Germinal center (tissue), 1 donor: Measurements from ENCODE around the gene YARS1.

ENCODE experiments used
- DNase-seq: peaks from one replicate; pipeline ENCODE4 v3.0.0; 2012; ENCODE audit warnings: mixed read lengths, low spot score

YARS1 gene

GRCh38 chr1:32817159-32817814, at the start of gene YARS1, which contains the start of gene S100PBP:
Gene YARS1, minus strand, starts transcription at chr1:32817358. Its CDS starts 114 bp downstream, at chr1:32817244.
Gene S100PBP, plus strand, starts transcription at chr1:32817653. Its CDS starts 8,447 bp downstream, at chr1:32826100.
- DNase-seq, result peak; percentile 98

DNA sequence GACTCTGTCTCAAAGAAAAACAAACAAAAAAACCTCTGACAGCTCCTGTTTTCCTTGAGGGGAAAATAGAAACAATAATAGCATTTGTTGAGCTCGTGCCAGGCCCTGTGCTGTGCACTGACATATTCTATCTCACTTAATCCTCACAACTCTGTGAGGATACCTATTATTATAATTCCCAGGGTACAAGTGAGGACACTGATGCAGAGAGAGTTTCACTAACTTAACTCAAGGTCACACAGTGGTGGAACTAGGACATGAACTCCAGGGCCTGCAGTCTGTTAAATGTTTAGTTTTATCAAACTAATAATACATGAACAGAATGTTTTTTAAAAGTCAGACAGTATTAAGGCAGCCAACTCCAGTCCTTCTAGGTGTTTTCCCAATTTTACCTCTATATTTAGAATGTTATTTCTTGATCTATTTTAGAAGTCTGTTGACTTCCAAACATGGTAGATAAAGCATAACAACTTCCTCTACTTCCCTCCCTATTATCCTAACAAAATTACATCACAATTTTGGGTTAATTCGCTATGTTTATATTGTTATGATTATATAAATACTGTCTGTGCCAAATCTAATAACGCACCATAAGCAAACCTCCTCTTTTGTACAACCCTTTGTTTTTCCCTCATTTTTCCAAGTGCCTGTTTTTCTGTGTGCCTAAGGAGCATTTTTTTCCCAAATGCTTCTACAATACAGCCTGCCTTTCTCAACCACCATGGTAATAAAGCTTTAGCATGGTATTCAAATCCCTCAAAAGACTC, 48.7 kb upstream of the YARS1 start:
- DNase-seq, result no peak

GRCh38 chr1:32864375-32865019, 47.3 kb upstream of the YARS1 start:
- no peak for DNase-seq

DNA sequence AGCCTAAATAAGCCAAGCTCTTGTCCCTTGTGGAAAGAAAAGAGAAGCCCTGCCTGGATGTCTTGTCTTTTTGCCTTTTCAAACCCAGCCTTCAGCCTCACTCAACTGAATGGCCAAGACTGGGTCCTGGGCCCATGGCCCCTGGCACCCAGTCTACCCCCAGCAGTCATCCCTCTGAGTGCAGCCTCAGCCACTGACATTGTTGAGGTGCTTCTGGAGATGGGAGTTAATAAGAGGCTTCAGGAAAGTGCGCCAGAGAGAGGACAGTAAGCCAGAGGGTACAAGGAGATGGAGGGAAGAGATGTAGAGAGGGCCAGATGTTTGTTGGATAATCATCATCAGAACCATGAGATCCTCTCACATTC, 46.7 kb upstream of the YARS1 start:
- DNase-seq, result no peak

- DNase-seq, result no peak
Measured at GRCh38 chr1:32863218-32863880, 46.2 kb upstream of the YARS1 start.

- no peak for DNase-seq
Measured at GRCh38 chr1:32861904-32862695, 44.9 kb upstream of the YARS1 start.

- DNase-seq, result no peak
Measured at GRCh38 chr1:32860566-32860965, 43.4 kb upstream of the YARS1 start.

DNA sequence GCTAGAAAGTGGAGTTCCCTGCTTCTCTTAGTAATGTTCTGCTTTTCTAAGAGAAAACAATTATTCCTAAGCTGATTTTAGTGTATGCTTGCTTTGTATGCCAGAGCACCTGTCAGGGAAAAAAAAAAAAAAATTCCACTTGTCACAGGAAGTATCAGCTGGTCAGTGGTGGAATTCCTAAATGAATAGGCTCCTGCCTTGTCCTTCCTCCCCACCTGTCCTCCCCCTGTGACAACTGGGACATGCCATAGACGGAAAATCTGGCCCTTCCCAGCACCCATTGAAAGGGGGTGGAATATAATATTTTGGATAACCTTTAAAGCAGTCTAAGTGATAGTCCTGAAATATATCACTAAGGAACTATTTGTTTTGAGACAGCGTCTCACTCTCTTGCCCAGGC, 42.8 kb upstream of the YARS1 start:
- no peak for DNase-seq

DNA sequence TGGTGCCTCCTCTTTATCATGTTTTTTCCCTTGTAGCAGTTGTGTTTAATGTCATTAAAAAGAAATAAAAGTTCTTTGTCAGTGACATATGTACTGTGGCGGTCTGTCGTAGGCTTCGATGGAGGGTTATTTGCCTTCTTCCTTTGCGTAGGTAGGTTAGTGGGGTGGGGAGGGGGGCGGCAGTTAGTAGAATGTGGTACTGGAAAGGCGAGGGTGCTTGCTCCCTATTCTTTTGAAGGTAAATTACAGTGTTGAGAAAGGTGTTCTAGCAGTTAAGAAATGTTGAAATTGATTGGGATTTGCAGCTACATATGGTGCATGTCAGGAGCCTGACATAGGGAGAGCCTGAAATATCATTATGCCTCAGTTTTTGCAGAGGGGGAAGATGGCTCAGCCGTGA, 41.6 kb upstream of the YARS1 start:
- no peak for DNase-seq

- DNase-seq, result no peak
Measured at GRCh38 chr1:32858136-32858535, 41.0 kb upstream of the YARS1 start.

GRCh38 chr1:32855861-32856617, 38.9 kb upstream of the YARS1 start:
- DNase-seq, result no peak

DNA sequence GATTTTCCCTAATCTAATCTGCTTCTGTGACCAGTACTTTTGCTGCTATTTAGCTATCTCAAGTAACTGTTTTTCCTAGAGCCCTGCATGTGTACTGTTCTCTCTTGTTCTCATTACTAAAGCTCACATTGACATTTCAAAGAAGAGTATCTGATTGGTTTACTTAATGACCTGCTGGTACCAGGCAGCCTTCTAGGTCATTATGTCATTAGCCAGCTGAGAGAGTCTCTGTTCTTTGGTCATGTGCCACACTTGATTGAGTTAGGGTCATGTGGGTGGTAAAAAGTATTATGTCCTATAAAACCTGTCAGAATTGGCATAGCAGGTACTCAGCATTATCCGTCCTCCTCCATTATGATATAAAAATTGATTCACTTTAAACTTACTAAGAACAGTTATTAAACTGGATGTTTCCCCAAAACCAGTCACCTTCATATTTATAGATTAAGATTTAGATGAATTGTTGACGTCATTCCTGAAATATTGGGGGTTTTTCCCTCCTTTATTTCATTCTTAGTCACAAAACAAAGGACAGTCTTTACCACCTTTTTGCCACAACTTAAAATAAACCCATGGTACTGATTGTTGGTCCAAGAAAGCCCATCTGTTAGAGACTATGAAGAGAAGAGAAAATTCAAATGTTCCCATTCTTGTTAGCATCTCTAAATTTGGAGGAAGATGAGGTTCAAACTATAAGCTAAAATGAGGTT, 31.4 kb upstream of the YARS1 start:
- DNase-seq, result no peak

- DNase-seq, result no peak
Measured at GRCh38 chr1:32831878-32832277, 14.7 kb upstream of the YARS1 start.

DNA sequence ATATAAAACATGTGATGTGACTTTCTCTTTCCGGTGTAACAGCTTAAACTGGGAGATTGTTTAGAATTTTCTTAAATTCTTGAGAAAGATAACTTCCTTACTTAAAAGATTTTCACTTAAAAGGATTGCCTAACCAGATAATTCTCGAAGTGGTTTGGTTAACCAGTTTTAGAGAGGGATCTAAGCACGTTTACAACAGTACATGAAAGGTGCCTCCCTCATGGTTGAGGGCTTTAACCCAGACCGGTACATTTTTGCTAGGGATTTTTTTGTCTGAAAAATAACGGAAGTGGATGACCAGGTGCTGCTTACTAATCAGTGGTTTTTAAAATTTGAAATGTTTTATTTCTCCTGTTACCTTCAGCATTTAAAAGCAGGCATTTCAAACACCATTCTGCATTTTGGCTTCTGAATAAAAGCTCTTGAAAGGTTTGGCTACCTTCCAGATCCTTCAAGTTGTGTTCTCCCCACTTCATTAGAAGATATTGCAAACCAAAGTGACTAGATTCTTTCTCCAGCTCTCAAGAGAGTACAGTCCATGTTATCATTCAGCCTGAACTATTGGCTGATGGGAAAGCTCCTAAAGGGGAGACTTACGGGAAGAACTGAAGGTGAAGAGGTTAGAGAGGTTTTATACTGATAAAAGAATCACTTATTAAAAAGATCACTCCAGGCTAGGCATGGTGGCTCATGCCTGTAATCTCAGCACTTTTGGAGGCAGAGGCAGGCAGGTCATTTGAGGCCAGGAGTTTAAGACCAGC, 13.1 kb upstream of the YARS1 start:
- DNase-seq, result no peak

GRCh38 chr1:32828341-32828740, 11.2 kb upstream of the YARS1 start:
- no peak for DNase-seq

- DNase-seq, result no peak
Measured at GRCh38 chr1:32825181-32825580, 8.0 kb upstream of the YARS1 start.

DNA sequence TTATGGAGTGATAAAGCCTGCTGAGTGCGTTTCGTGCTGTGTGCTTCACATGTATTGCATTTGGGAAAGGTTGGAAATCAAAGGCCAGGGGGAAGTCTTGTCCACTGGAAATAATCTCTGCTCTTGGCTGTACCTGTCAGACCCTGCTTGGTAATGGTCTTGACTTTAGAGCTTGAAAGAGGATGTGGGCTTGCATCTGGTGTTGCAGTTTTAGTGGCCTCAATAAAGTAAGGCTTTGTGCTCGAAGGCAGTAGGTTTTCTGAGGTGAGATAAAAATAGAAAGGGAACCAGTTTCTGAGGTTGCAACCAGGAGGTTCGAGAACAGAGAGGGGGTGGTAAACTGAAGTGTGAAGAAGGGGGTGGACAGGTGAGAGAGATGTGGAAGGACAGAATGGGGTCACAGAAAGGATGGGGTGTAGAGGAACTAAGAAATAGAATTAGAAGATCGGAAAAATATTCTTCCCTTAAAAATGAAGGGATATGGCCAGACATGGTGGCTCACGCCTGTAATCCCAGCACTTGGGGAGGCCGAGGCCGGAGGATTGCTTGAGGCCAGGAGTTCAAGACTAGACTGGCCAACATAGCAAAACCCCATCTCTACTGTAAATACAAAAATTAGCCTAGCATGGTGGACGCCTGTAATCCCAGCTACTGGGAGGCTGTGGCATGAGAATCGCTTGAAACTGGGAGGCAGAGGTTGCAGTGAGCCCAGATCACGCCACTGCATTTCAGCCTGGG, 1.8 kb upstream of the YARS1 start:
- DNase-seq, result peak; percentile 24

DNA sequence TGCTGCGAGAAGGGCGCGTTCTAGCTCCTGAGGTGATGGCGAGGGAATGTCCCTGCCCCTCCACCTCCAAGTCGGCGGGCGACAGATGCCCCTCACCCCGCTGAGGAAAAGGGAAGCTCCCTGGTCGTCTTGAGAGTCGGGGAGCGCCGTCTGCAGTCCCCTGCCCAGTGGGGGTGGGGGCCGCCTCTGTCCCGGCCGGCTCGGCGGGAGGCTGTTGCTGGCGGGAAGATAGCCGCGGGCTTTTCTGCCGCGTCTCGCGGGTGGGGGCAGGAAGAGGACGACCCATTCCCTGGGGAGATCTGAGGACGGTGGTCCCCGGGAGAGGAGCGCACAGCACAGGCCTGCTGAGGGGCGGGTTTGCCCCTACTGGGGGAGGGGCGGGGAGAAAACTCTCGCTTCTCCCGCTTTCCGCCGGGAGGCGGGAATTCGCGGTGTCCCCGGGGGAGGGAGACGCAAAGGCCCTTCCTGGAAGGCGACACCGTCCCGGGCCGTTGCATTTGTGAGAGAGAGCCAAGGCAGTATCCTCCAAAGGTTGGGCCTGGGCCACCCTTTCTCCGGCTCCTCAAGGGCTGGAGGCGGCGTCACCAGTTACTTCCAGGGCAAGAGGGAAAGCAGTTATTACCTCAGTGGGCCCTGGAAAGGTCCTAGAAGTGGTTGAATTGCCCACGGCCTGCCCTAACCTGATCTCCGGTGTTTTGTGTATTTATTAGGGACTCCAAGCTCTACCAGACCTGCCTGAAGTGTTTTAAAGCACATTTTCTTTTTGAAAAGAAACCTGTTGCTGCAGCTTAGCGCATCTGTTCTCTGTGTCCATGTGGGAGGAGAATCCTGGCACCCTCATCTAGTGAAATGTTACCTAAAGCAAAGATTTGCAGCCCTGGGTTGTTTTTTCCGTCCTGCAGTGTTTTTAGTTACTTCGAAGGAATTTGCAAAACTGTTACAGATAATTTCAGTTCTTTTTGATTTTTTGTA, 943 bp upstream of the YARS1 start:
- DNase-seq, result peak; percentile 56
